ENCODE data around the gene NR2E1. TPM values are rescaled to one million over a fixed set of nuclear protein-coding genes. Genes with fewer than 3 reads are reported as not detected.

Gene NR2E1
- total RNA-seq, 1 experiment from 2014 or later = not detected

GRCh38 chr6:108167449-108168089 is 1.7 kb downstream of the NR2E1 start:
- WGBS (ENCODE audit: extremely low coverage, insufficient read length, low lambda C conversion rate) = no CpG with 5 or more reads among the region's 35 CpGs
- Histone ChIP-seq H2BK120ac (ENCODE audit: low read depth, low read length, poor library complexity, severe bottlenecking) (no peak overlapping the region), H2BK5ac (ENCODE audit: insufficient read length, low read length) (no peak overlapping the region), H3K79me2 (ENCODE audit: insufficient read depth, low read length) (no peaks in the 10 kb centered on the region), H4K20me1 (ENCODE audit: control insufficient read depth, insufficient read depth, insufficient read length) (no peaks in the 10 kb centered on the region), H4K8ac (replicated peaks; ENCODE audit: insufficient read length, low read depth, low read length) (no peak overlapping the region), H4K5ac (ENCODE audit: insufficient read length, low read depth, low read length) (no peak overlapping the region), H2AFZ (ENCODE audit: low read length) (no peak overlapping the region), H4K91ac (ENCODE audit: insufficient read length, low read depth, low read length) (no peak overlapping the region), H2AK5ac (ENCODE audit: insufficient read length, low read length) (no peak overlapping the region), H2BK20ac (ENCODE audit: low read depth, low read length, poor library complexity, severe bottlenecking) (no peak overlapping the region), H3K4ac (ENCODE audit: low read depth, low read length) (no peak overlapping the region), H2BK15ac (ENCODE audit: low read depth, low read length) (no peak overlapping the region), H3K27me3 (ENCODE audit: insufficient read depth, low read length) (peaks cover 100% of the 10 kb centered on the region), H3K18ac (ENCODE audit: insufficient read length, low read depth, low read length) (no peak overlapping the region), H2BK12ac (ENCODE audit: insufficient read length, low read depth, low read length) (no peak overlapping the region), H3K14ac (ENCODE audit: insufficient read depth, low read length) (no peak overlapping the region; the same call in 1 of the 2 replicates), H3K9ac (ENCODE audit: extremely low read depth, insufficient read length, low read length) (no peak overlapping the region), H3K56ac (ENCODE audit: insufficient read length, low read depth, low read length) (no peak overlapping the region), H3K79me1 (ENCODE audit: insufficient read depth, low read depth, low read length, poor library complexity, severe bottlenecking) (no peaks in the 10 kb centered on the region), H3T11ph (ENCODE audit: low read length) (no peak overlapping the region), H3K9me3 (ENCODE audit: control insufficient read depth, low read depth, low read length) (no peaks in the 10 kb centered on the region), H3K27ac (ENCODE audit: insufficient read length, low read depth, low read length) (no peak overlapping the region), H3K4me2 (ENCODE audit: insufficient read depth, insufficient read length, low read length) (peak overlapping the region; percentile 74), H3K4me1 (ENCODE audit: insufficient read depth, low read length) (no peaks in the 10 kb centered on the region; the same call in 1 of the 2 replicates), H3K23me2 (ENCODE audit: insufficient read length, low read depth, low read length, poor library complexity, severe bottlenecking) (peaks cover 4% of the 10 kb centered on the region), H3K23ac (ENCODE audit: insufficient read length, low read depth, low read length) (no peak overlapping the region)
- Mint-ChIP-seq H3K27me3 (ENCODE audit: low read depth) (peaks cover 100% of the 10 kb centered on the region), H3K4me1 (peaks cover 43 to 70% of the 10 kb centered on the region in 2 experiments), H3K27ac (no peak overlapping the region), H3K4me3 (peak overlapping the region; percentile 39 to 75), H3K9me3 (peaks cover 0 to 7% of the 10 kb centered on the region in 2 experiments; a peak in 2 of 5 replicates), H3K36me3 (ENCODE audit: insufficient read depth in 1 of 3, low read depth in 3 of 3) (no peaks in the 10 kb centered on the region)
- no peak for TF ChIP-seq CTCF (conservative IDR thresholded peaks at IDR 0.05)
- DNase-seq = peak; percentile 74
